RKO (cell line): ENCODE measurements around the gene TTC9B.

Source experiments
- DNase-seq: peaks from one replicate; pipeline ENCODE4 v3.0.0-alpha.2; 2016; ENCODE audit warnings: low spot score

Gene TTC9B

GRCh38 chr19:40247735-40248262 is 29.6 kb upstream of the TTC9B start:
- no peak for DNase-seq

GRCh38 chr19:40247178-40247577 is 29.0 kb upstream of the TTC9B start:
- DNase-seq = no peak

GRCh38 chr19:40246292-40247073 is 28.3 kb upstream of the TTC9B start:
- no peak for DNase-seq

GRCh38 chr19:40245506-40246128 is 27.4 kb upstream of the TTC9B start:
- DNase-seq = no peak

GRCh38 chr19:40244579-40245317 is 26.6 kb upstream of the TTC9B start:
- no peak for DNase-seq

GRCh38 chr19:40243181-40243580 is 25.0 kb upstream of the TTC9B start:
- DNase-seq = no peak

GRCh38 chr19:40242480-40242879 is 24.3 kb upstream of the TTC9B start:
- no peak for DNase-seq

GRCh38 chr19:40241809-40242384 is 23.7 kb upstream of the TTC9B start:
- no peak for DNase-seq

- no peak for DNase-seq
Measured at GRCh38 chr19:40241125-40241808, 23.1 kb upstream of the TTC9B start.

- DNase-seq = no peak
Measured at GRCh38 chr19:40240332-40240731, 22.1 kb upstream of the TTC9B start.

GRCh38 chr19:40239415-40240226 is 21.4 kb upstream of the TTC9B start:
- no peak for DNase-seq

- no peak for DNase-seq
Measured at GRCh38 chr19:40238775-40239174, 20.6 kb upstream of the TTC9B start.

GRCh38 chr19:40237791-40238190 is 19.6 kb upstream of the TTC9B start:
- DNase-seq = no peak

GRCh38 chr19:40236366-40236765 is 18.2 kb upstream of the TTC9B start:
- DNase-seq = no peak

- no peak for DNase-seq
Measured at GRCh38 chr19:40236026-40236355, 17.8 kb upstream of the TTC9B start.

- no peak for DNase-seq
Measured at GRCh38 chr19:40235238-40236025, 17.2 kb upstream of the TTC9B start.

- no peak for DNase-seq
Measured at GRCh38 chr19:40234429-40235237, 16.4 kb upstream of the TTC9B start.

- DNase-seq = no peak
Measured at GRCh38 chr19:40233811-40234389, 15.7 kb upstream of the TTC9B start.
